ENCODE results near the gene PCBP2.

GRCh38 chr12:53424626-53425514, 27.0 kb upstream of the PCBP2 start:
- TF ChIP-seq CTCF (IDR thresholded peaks at IDR 0.05) (no peak), AFF4 (CRISPR knock-in tag; IDR thresholded peaks at IDR 0.05; ENCODE audit: borderline replicate concordance) (no peak)
